Epidermal melanocyte (primary cell): ENCODE results near the gene SLC11A1.

ENCODE experiments used
- DNase-seq: peaks from one replicate; pipeline ENCODE4 v3.0.0; 2011; ENCODE audit warnings: low spot score; ENCODE audit not compliant: insufficient read length

SLC11A1 gene

GRCh38 chr2:218392891-218393462, 10.9 kb downstream of the SLC11A1 start:
- no peak for DNase-seq

- no peak for DNase-seq
Measured at GRCh38 chr2:218393750-218394290, 11.7 kb downstream of the SLC11A1 start.

DNA sequence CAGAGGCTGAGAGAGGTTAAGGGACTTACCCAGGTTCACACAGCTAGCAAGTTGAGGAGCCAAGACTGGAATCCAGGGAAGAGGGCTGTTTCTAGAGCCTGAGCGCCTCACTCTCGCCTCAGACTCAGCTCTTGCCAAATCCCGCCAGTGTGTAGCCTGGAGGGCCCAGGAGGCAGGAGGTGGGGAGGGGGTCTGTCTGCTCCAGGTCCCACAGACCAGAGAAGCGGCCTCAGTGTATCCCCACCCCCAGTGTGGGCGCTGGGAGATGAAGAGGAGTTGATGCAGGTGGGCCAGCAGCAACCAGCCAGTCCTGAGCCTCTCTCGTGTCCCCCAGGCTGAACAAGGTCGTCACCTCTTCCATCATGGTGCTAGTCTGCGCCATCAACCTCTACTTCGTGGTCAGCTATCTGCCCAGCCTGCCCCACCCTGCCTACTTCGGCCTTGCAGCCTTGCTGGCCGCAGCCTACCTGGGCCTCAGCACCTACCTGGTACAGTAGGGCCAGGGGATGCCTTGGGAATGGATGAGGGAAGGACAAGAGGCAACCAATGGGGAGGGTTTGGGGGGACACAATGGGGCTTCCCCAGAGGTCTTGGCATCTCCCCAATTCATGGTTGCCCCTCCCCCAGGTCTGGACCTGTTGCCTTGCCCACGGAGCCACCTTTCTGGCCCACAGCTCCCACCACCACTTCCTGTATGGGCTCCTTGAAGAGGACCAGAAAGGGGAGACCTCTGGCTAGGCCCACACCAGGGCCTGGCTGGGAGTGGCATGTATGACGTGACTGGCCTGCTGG, 12.4 kb downstream of the SLC11A1 start:
- DNase-seq: no peak

DNA sequence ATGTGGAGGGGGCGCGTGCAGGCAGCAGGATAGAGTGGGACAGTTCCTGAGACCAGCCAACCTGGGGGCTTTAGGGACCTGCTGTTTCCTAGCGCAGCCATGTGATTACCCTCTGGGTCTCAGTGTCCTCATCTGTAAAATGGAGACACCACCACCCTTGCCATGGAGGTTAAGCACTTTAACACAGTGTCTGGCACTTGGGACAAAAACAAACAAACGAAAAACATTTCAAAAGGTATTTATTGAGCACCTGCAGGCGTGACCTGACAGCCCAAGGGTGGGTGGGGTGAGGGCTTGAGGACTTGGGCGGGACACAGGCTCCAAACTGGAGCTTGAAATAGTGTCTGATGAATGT, 13.0 kb downstream of the SLC11A1 start:
- DNase-seq: no peak

DNA sequence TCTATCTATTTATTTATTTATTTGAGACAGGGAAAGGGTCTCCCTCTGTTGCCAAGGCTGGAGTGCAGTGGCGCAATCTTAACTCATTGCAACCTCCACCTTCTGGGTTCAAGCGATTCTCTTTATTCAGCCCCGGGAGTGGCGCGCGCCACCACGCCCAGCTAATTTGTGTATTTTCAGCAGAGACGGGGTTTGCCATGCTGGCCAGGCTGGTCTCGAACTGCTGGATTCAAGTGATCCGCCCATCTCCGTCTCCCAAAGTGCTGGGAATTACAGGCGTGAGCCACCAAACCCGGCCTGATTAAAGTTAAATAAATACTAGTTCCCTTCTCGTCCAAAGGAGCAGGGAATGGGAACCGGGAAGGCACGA, 13.4 kb downstream of the SLC11A1 start:
- DNase-seq: no peak

GRCh38 chr2:218395826-218396687, 14.0 kb downstream of the SLC11A1 start:
- peak; percentile 77 for DNase-seq

DNA sequence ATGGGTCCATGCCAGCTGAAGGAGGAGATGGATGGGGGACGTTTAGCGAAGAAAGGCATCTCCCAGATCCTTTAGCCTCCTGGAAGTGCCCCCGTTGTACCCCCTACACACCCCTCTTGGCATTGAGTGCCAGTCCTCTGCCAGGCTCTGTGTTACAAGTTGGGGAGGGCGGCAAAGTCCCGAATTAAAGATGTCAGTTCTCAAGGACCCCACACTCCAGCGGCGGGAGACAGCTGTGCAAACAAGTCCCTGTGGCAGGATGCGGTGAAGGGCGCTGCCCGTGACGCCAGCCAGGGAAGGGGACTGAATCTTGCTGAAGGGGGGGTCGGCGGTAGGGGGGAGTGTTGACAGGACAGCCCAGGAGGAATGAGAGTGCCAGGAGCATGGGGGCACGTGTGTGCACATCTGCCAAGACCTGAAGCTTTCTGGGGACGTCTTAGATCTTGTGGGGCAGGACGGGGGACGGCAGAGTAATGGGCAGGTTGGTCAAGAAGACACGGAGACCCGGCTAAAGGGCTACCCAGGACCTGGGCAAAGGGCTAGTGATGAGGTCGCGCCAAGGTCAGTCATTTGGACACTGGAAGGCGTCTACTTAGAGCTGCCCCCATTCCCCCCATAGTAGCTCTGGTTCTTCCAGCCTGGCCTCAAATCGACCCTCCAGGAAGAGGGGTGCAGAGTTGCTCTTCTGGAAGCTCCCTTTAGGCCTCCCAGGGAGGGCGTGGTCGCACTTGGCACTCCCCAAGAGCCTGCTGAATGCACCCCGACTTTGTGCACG, 14.8 kb downstream of the SLC11A1 start:
- peak; percentile 21 for DNase-seq

DNA sequence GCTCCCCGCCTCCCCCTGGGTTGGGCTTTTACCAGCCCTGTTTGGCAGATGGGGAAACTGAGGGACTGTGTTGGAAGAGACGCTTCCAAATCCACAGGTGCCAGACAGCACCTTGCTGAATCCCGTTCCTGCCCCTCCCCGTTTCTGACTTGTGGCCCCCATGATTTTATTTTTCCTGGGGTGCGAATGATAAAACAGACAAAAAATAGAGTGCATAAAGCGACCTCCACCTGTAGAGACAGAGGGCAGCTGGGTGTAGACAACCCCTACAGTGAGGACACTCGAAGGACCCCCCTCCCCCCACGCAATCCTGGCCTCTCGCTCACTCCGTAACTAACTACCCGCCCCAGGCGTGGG, 15.4 kb downstream of the SLC11A1 start:
- DNase-seq: no peak

DNA sequence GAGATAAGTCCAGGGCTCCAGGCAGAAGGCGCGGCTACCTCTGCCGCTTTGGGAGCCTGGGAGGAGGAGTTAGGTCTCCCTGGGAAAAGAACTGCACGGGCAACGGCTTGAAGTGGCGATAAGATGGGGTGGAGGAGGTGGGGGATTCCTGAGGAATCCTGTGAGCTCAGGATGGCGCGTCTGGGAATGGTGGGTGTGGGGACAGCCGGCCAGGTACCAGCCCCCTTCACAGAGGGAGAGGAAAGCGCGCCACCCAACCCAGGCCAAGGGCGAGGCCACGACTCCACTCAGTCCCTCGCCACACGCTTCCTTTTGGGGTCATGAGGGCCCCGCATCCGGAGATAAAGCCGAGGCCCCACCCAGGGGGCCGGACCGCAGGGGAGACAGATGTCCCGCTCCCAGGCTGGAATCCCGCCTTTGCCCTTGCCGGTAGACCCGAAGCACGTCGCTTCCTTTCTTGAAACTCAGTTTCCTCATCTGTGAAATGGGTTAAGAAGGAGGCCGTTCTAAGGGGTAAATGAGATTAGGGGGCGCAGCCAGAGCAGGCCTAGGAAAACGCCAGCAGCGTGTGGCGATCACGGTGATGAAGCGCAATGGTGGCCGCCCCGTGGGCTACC, 15.9 kb downstream of the SLC11A1 start:
- peak; percentile 54 for DNase-seq

- peak; percentile 50 for DNase-seq
Measured at GRCh38 chr2:218398437-218399390, 16.6 kb downstream of the SLC11A1 start.

DNA sequence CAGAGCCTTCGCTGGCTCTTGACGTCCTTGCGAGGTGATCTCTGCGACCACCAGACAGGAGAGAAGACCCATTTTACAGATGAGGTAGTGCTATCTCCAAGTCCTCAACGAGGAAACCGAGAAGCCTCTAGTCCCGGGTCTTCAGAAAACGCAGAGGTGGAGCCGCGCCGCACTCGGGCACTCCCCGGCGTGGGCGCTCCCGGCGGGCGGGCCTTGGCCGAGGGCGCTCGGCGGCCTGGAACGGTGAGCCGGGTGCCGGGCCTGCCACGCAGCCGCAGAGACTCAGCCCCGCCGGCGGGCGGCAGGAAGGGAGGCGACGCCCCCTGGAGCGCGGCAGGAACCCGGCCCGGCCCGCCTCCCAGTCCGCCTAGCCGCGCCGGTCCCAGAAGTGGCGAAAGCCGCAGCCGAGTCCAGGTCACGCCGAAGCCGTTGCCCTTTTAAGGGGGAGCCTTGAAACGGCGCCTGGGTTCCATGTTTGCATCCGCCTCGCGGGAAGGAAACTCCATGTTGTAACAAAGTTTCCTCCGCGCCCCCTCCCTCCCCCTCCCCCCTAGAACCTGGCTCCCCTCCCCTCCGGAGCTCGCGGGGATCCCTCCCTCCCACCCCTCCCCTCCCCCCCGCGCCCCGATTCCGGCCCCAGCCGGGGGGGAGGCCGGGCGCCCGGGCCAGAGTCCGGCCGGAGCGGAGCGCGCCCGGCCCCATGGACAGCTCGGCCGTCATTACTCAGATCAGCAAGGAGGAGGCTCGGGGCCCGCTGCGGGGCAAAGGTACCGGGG, 17.5 kb downstream of the SLC11A1 start, which contains the start of gene CTDSP1:
CTDSP1 (plus strand) TSS at position 478 of the 776 bp plus-strand sequence; CDS start at position 701, 223 bp downstream.
- DNase-seq: peak; percentile 97

GRCh38 chr2:218400167-218400929, 18.3 kb downstream of the SLC11A1 start:
- no peak for DNase-seq

DNA sequence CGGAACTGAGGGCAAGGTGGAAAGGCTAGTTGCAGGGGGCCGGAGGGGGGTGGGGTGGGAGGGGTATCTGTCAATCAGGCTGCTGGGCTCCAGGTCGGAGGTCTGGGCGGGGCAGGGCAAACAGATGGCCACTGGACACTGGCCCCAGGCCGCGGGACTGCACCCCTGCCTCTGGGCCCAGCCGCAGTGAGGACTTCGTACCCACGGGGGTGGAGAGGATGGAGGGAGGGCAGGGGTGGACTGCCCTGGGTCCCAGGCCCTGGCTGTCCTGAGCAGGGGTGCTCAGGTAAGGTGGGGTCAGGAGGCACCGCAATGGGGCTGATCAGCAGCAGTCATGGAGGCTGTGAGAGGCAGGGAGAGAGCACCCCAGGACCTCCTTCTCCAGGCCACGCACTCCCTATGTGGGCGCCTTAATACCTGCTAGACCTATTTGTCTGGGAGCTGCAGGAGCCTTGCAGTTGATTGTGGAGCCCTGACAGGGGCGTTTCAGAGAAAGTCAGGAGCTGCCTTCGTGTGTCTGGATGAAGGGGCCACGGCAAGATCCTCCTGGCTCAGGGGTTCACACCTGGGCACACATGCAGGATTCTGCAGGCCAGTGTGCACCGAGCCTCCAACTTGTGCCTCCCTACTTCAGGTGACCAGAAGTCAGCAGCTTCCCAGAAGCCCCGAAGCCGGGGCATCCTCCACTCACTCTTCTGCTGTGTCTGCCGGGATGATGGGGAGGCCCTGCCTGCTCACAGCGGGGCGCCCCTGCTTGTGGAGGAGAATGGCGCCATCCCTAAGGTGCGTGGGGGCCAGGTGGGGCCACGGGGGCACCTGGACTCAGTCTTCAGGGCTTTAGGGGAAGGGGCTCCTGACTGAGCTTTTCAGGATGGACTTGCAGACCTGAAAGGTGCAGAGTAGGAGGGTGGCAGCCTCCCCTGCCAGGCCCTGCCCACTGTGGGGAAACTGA, 19.1 kb downstream of the SLC11A1 start:
- no peak for DNase-seq

GRCh38 chr2:218401890-218402289, 19.8 kb downstream of the SLC11A1 start:
- DNase-seq: no peak

DNA sequence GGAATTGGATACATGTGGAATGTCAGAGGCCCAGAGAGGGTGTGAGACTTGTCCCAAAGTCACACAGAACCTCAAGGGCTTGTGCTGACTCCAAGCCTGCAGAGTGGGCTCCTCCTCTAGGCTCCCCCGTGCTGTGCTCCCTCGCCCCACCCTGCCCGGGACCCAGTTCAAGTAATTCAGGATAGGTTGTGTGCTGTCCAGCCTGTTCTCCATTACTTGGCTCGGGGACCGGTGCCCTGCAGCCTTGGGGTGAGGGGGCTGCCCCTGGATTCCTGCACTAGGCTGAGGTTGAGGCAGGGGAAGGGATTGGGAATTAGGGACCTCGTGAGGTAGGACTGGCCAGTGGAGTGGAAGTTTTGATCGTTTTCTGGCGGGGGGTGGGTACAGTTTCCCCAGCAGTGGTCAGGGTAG, 20.4 kb downstream of the SLC11A1 start:
- DNase-seq: no peak

- no peak for DNase-seq
Measured at GRCh38 chr2:218402911-218403411, 20.9 kb downstream of the SLC11A1 start.

DNA sequence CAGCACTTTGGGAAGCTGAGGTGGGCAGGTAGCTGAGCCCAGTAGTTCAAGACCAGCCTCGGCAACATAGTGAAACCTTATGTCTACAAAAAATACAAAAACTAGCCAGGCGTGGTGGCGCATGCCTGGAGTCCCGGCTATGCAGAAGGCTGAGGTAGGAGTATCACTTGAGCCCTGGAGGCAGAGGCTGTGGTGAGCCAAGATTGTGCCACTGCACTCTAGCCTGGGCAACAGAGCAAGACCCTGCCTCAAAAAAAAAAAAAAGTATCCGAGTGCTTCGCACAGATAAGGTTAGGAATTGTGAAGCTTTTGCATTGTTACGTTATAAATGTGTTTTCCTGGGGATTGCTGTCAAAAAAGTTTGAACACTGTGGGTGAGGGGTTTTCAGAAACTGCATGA, 21.7 kb downstream of the SLC11A1 start:
- DNase-seq: no peak
